Activated T-helper 2 cell treated with anti-CD3 and anti-CD28 coated beads, Interferon-gamma antibody, Interleukin-2, Interleukin-4, amounts not matched to agents 10 μg/mL and 5 μg/mL and 100 μg/mL, durations not matched to agents 14 hours and 24 hours and 36 hours (primary cell): ENCODE measurements around the gene LETM1. TPM values are rescaled to one million over a fixed set of nuclear protein-coding genes. Genes with fewer than 3 reads are reported as not detected.
A peak's percentile ranks its signal among the peaks of the same experiment; 100 is the strongest.

ENCODE experiments used
- DNase-seq: peaks from one replicate; pipeline ENCODE4 v3.0.0; 2021; ENCODE audit warnings: low spot score
- H3K27ac Mint-ChIP-seq: one replicate; pipeline ENCODE4 v1.8.0; 2021; ENCODE audit warnings: mixed read lengths
- H3K27me3 Mint-ChIP-seq: one replicate; pipeline ENCODE4 v1.8.0; 2021; ENCODE audit warnings: low read depth, mixed read lengths
- H3K36me3 Mint-ChIP-seq: one replicate; pipeline ENCODE4 v1.8.0; 2021; ENCODE audit warnings: low read depth, mixed read lengths
- H3K4me1 Mint-ChIP-seq: one replicate; pipeline ENCODE4 v1.8.0; 2021; ENCODE audit warnings: low read depth, mixed read lengths
- H3K4me3 Mint-ChIP-seq: one replicate; pipeline ENCODE4 v1.8.0; 2021; ENCODE audit warnings: low read depth, mild to moderate bottlenecking, moderate library complexity, mixed read lengths
- H3K9me3 Mint-ChIP-seq: one replicate; pipeline ENCODE4 v1.8.0; 2021; ENCODE audit warnings: mixed read lengths
- intact Hi-C: fragments of 100-400 bp; cut with micrococcal nuclease; formaldehyde crosslinking; loops from one replicate; pipeline ENCODE4 v1.15.1; 2023
- total RNA-seq: library from RNA; stranded (reverse); gene quantifications from 2 replicates; pipeline ENCODE4 v1.2.3, GENCODE V29; 2022

Gene LETM1
- total RNA-seq, 1 donor from 2014 or later = 76.6 TPM

DNA sequence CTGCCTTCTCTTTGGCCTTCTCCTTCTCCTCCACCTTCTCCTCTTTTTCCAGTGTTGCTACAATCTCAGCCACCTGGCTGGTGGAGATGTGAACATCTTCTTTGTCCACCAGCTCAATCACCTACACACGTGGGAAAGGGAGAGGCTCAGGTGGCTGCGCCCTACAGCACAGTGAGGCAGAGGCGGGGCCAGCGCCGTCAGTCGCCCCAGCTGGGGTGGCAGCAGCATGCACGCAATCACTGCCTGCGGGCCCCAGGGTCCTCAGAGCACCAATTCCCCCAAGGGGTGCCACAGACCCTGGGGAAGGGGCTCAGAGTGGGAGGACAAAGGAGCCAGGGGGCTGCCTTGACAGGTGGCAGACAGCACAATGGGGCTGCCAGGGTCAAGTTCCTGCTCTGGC is 41.5 kb downstream of the LETM1 start:
- intact Hi-C loops = no loop called here

DNA sequence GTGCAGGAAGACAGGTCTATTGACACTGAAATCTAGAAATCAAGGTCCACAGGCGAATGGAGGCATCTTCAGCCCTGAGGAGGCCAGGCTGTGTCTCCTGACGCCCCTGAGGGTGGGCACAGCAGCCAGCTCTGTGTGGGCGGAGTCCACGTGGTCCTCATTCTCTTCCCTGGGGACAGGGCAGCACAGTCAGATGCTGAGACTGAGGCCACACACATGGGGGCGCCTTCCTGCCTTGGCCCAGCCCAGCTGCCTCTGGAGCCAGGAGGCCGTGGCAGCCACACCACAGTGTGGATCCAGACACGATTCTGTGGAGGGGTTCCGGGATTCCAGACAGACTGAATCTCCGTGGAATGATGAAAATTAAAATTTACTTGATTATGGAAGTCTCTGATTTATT is 42.0 kb downstream of the LETM1 start:
- intact Hi-C loops = no loop called here
- Mint-ChIP-seq H3K9me3 (no peaks in the 10 kb centered on the region), H3K27me3 (no peaks in the 10 kb centered on the region), H3K4me1 (no peaks in the 10 kb centered on the region), H3K36me3 (peaks cover 27% of the 10 kb centered on the region), H3K4me3 (no peak overlapping the region), H3K27ac (no peak overlapping the region)
- no peak for DNase-seq

More for the DNA sequence above, 41.5 kb downstream of the LETM1 start:
- no peak overlapping the region for H3K27ac Mint-ChIP-seq
- no peaks in the 10 kb centered on the region for H3K27me3 Mint-ChIP-seq
- H3K9me3 Mint-ChIP-seq = no peaks in the 10 kb centered on the region
- peaks cover 32% of the 10 kb centered on the region for H3K36me3 Mint-ChIP-seq
- no peak overlapping the region for H3K4me3 Mint-ChIP-seq
- H3K4me1 Mint-ChIP-seq = no peaks in the 10 kb centered on the region
- no peak for DNase-seq

DNA sequence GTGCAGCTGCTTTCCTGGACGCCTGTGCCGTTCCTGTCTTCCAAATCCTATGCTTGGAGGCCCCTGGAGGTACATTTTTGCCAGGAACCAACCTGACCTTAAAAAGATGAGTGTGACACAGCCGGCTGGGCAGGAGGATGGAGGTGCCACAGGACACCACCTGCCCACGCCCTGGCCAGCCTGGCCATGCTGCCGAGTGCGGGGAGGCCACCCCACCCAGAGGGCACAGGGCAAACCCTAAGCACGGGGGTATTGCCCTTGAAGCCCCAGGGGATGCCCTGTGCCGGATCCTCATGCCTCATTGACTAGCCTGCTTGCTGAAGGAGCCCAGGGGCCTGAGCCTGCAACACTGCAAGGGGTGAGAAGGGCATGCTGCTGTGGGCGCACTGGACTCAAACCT is 42.7 kb downstream of the LETM1 start:
- Mint-ChIP-seq H3K27ac (no peak overlapping the region), H3K9me3 (no peaks in the 10 kb centered on the region), H3K27me3 (no peaks in the 10 kb centered on the region), H3K36me3 (peaks cover 27% of the 10 kb centered on the region), H3K4me1 (no peaks in the 10 kb centered on the region), H3K4me3 (no peak overlapping the region)
- intact Hi-C loops = no loop called here
- DNase-seq = no peak

DNA sequence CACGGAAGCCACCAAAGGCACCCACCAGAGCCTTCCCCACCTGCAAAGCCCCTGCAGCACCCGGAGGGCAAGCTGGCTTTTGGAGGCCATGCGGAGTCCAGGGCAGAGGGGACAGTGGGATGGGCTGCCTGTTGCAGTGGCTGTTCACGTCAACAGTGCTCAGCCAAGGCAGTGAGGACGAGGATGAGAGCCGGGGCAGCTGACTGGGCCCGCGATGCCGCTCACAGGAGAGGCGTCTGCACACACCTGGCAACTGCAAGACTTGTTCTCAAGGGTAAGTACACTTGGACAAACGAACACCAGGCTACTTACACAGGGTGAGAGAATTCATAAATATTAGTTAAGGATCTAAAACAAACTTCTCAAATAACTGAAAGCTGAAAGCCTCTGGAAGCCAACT is 43.2 kb downstream of the LETM1 start:
- no peaks in the 10 kb centered on the region for H3K27me3 Mint-ChIP-seq
- no peak overlapping the region for H3K27ac Mint-ChIP-seq
- intact Hi-C loops = no loop called here
- DNase-seq = no peak
- peaks cover 24% of the 10 kb centered on the region for H3K36me3 Mint-ChIP-seq
- no peaks in the 10 kb centered on the region for H3K4me1 Mint-ChIP-seq
- no peaks in the 10 kb centered on the region for H3K9me3 Mint-ChIP-seq
- no peak overlapping the region for H3K4me3 Mint-ChIP-seq

DNA sequence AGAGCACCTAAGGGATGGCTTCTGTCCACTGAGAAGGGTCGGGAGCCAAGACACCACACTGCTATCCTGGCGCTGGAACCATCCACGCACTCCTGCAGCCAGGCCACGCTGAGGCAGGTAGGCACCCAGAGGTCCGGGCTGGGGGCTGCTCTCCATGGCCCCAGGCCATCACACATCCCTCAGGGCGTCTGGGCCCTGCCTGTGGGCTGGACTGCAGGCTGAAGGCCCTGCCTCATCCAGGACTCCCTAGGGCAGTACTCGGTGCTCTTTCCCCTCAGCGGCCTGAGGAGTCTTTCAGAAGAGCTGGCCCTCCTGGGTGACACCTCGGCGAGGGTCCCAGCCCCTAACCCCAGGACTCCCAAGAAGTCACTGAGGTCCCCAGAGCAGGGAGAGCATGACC is 45.2 kb downstream of the LETM1 start:
- H3K36me3 Mint-ChIP-seq = peaks cover 10% of the 10 kb centered on the region
- no peaks in the 10 kb centered on the region for H3K9me3 Mint-ChIP-seq
- DNase-seq = no peak
- H3K4me3 Mint-ChIP-seq = no peak overlapping the region
- H3K4me1 Mint-ChIP-seq = no peaks in the 10 kb centered on the region
- H3K27me3 Mint-ChIP-seq = no peaks in the 10 kb centered on the region
- intact Hi-C loops = loop anchor here (1.0 kb wide), 1 partner anchor 62 kb away; no protein-coding TSS in a partner anchor
- H3K27ac Mint-ChIP-seq = no peak overlapping the region

DNA sequence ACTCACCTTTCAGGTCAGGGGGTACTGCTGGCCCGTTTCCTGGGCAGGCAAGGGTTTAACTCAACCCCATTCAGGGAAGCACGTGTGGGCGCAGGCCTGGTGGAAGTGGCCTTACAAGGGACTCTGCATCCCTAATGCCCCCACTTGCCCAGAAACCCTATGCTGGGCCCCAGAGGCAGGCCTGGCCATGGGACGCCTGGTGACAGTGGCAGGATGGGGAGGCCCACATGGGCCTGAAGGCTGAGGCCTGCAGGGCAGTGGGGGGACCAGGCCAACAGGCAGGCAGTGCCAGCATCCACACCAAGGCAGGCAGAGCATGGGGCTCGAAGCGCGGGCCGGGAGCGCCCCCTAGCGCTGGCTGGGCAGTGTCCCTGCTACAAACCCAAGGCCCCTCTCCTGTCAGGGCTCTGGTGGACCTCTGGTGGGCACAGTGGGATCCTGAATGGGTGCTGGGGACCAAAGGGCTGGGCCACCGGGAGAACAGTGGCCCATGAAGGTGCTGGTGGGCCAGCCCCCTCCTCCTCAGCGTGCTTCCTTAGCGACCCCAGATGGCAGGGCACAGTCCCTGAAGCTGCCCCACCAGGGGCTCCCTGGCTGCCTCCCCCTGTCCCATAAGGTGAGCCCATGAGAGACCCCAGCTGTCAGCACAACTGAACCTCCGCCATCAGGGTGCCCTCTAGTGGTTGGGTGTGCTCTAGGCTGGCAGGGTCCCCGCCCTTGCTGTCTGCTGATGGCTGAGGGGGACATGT is 46.0 kb downstream of the LETM1 start:
- H3K9me3 Mint-ChIP-seq = no peaks in the 10 kb centered on the region
- peaks cover 7% of the 10 kb centered on the region for H3K36me3 Mint-ChIP-seq
- H3K27me3 Mint-ChIP-seq = no peaks in the 10 kb centered on the region
- intact Hi-C loops = loop anchor here (1.0 kb wide), 1 partner anchor 62 kb away; no protein-coding TSS in a partner anchor
- H3K4me3 Mint-ChIP-seq = no peak overlapping the region
- no peak overlapping the region for H3K27ac Mint-ChIP-seq
- DNase-seq = peak; percentile 60
- no peaks in the 10 kb centered on the region for H3K4me1 Mint-ChIP-seq

DNA sequence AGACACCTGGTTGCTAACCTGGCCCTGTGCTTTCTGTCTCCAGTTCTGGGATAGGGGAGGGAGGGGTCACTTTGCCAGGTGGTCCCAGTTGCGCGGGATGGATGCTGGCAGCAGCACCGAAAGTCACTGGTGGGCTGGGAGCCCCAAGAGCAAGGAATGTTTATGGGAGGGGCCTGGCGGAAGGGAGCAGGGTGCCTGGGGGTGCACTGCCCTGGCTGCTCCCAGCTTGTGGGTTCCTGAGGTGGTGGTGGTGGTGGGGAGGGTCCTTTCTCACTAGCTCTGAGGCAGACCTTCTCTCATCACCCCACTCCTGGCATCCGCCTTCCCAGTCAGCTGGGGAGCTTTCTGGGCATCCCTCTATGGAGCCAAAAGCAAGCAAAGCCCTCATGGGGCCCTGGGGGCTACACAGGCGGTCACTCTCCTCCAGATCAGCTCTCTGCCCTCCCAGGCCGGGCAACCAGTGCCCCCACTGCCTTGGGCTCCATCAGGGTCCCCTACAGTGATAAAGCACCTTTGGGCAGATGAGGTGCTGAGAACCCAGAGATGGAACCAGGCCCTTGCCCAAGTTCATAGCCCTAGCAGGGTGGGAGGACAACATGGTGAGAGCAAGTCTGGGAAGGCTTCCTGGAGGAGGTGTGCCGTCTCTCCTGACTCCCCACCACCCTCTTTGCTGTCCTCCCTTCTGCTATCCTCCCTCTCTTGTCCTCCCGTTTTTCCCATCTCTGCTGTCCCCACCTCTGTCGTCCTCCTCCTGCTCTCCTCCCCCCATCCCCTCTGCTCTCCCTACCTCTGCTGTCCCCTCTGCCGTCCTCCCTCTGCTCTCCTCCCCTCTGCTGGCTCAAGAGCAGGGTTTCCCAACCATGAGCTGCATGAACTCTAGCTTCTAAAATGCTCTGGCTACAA is 46.9 kb downstream of the LETM1 start:
- no peak overlapping the region for H3K27ac Mint-ChIP-seq
- intact Hi-C loops = no loop called here
- H3K4me3 Mint-ChIP-seq = no peak overlapping the region
- no peak for DNase-seq
- no peaks in the 10 kb centered on the region for H3K27me3 Mint-ChIP-seq
- H3K36me3 Mint-ChIP-seq = no peaks in the 10 kb centered on the region
- H3K4me1 Mint-ChIP-seq = no peaks in the 10 kb centered on the region
- no peaks in the 10 kb centered on the region for H3K9me3 Mint-ChIP-seq

DNA sequence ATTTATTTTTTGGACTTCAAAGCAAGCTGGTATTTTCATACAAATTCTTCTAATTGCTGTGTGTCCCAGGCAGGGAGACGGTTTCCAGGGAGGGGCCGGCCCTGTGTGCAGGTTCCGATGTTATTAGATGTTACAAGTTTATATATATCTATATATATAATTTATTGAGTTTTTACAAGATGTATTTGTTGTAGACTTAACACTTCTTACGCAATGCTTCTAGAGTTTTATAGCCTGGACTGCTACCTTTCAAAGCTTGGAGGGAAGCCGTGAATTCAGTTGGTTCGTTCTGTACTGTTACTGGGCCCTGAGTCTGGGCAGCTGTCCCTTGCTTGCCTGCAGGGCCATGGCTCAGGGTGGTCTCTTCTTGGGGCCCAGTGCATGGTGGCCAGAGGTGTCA is 47.6 kb downstream of the LETM1 start:
- Mint-ChIP-seq H3K4me3 (no peak overlapping the region), H3K9me3 (no peaks in the 10 kb centered on the region), H3K27ac (no peak overlapping the region), H3K4me1 (no peaks in the 10 kb centered on the region), H3K36me3 (no peaks in the 10 kb centered on the region), H3K27me3 (no peaks in the 10 kb centered on the region)
- intact Hi-C loops = no loop called here
- DNase-seq = no peak

DNA sequence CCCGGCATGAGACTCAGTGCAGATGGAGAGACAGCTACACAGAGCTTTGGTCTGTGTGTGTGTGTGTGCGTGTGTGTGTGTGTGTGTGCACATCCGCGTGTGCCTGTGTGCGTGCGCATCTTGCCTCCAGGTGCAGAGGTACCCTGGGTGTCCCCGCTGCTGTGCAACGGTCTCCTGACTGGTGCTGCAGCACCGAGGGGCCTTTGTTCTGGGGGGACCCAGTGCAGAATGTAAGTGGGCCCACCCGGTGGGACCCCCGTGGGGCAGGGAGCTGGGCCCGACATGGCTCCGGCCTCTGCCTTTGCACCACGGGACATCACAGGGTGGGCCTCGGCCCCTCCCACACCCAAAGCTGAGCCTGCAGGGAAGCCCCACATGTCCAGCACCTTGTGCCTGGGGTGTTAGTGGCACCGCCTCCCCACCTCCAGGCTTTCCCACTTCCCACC is 48.6 kb downstream of the LETM1 start:
- no peaks in the 10 kb centered on the region for H3K27me3 Mint-ChIP-seq
- H3K4me1 Mint-ChIP-seq = no peaks in the 10 kb centered on the region
- no peaks in the 10 kb centered on the region for H3K36me3 Mint-ChIP-seq
- intact Hi-C loops = no loop called here
- no peaks in the 10 kb centered on the region for H3K9me3 Mint-ChIP-seq
- no peak for DNase-seq
- H3K27ac Mint-ChIP-seq = no peak overlapping the region
- H3K4me3 Mint-ChIP-seq = no peak overlapping the region

DNA sequence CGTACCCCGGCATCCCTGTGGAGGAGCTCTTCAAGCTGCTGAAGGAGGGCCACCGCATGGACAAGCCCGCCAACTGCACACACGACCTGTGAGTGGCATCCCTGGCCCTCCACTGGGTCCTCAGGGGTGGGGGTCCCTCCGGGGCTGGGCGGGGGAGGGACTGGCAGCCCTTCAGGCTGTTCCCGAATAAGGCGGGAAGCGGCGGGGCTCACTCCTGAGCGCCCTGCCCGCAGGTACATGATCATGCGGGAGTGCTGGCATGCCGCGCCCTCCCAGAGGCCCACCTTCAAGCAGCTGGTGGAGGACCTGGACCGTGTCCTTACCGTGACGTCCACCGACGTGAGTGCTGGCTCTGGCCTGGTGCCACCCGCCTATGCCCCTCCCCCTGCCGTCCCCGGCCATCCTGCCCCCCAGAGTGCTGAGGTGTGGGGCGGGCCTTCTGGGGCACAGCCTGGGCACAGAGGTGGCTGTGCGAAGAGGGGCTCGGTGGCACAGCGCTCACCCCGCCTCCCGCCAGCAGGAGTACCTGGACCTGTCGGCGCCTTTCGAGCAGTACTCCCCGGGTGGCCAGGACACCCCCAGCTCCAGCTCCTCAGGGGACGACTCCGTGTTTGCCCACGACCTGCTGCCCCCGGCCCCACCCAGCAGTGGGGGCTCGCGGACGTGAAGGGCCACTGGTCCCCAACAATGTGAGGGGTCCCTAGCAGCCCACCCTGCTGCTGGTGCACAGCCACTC is 49.2 kb downstream of the LETM1 start:
- H3K4me1 Mint-ChIP-seq = no peaks in the 10 kb centered on the region
- intact Hi-C loops = no loop called here
- no peak overlapping the region for H3K4me3 Mint-ChIP-seq
- no peaks in the 10 kb centered on the region for H3K9me3 Mint-ChIP-seq
- no peaks in the 10 kb centered on the region for H3K27me3 Mint-ChIP-seq
- no peak for DNase-seq
- no peaks in the 10 kb centered on the region for H3K36me3 Mint-ChIP-seq
- no peak overlapping the region for H3K27ac Mint-ChIP-seq

DNA sequence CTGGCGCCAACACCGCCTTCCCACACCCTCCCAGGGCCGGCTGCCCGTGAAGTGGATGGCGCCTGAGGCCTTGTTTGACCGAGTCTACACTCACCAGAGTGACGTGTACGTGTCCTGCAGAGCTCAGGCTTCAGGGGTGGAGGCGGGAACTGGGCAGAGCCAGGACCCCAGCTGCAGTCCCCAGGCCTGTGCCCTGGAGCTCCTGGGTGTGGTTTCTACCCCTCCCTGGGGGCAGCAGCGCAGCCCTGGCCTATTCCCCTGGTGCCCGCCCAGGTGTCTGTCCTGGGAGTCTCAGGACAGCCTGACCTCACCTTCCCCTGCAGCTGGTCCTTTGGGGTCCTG is 49.8 kb downstream of the LETM1 start:
- Mint-ChIP-seq H3K36me3 (no peaks in the 10 kb centered on the region), H3K27ac (no peak overlapping the region), H3K4me1 (no peaks in the 10 kb centered on the region), H3K4me3 (no peak overlapping the region), H3K27me3 (no peaks in the 10 kb centered on the region), H3K9me3 (no peaks in the 10 kb centered on the region)
- no peak for DNase-seq
- intact Hi-C loops = no loop called here

DNA sequence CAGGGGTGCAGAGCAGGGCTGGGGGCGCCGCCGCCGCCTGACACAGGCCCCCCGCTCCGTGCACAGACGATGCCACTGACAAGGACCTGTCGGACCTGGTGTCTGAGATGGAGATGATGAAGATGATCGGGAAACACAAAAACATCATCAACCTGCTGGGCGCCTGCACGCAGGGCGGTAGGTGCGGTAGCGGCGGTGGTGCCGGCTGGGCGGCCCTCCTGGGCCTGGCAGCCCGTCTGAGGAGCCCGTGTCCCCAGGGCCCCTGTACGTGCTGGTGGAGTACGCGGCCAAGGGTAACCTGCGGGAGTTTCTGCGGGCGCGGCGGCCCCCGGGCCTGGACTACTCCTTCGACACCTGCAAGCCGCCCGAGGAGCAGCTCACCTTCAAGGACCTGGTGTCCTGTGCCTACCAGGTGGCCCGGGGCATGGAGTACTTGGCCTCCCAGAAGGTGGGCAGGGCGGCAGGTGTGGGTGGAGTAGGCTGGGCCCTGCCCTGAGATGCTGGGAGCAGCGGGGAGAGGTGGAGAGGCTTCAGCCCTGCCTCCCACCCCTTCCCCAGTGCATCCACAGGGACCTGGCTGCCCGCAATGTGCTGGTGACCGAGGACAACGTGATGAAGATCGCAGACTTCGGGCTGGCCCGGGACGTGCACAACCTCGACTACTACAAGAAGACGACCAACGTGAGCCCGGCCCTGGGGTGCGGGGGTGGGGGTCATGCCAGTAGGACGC is 50.3 kb downstream of the LETM1 start:
- intact Hi-C loops = no loop called here
- DNase-seq = no peak
- Mint-ChIP-seq H3K36me3 (no peaks in the 10 kb centered on the region), H3K4me3 (no peak overlapping the region), H3K9me3 (no peaks in the 10 kb centered on the region), H3K27me3 (no peaks in the 10 kb centered on the region), H3K4me1 (no peaks in the 10 kb centered on the region), H3K27ac (no peak overlapping the region)
